H1 (cell line): Measurements from ENCODE around the gene TRIP13. TPM values are rescaled to one million over a fixed set of nuclear protein-coding genes. Genes with fewer than 3 reads are reported as not detected.
A peak's percentile ranks its signal among the peaks of the same experiment; 100 is the strongest.

Source experiments
- CTCF ChIA-PET: fragments of 300-600 bp; sonication (Branson Sonifier 250); formaldehyde crosslinking; loops from one replicate; lab custom pipeline; 2021; ENCODE audit not compliant: partially characterized antibody; lab: Charles Lee
- POLR2A ChIA-PET: fragments of 300-600 bp; sonication (Branson Sonifier 250); formaldehyde crosslinking; loops from one replicate; lab custom pipeline; 2021; ENCODE audit warnings: inconsistent platforms; ENCODE audit not compliant: partially characterized antibody; lab: Charles Lee
- DNase-seq, 2 experiments: peaks; one replicate each; pipeline versions ENCODE4 v3.0.0 to v3.0.0-alpha.2; 2010 to 2022; ENCODE audit warnings: low spot score in 2 of 2, low read depth in 1 of 2, mixed read lengths in 1 of 2
- FAIRE-seq: peaks from 2 replicates; lab custom pipeline; 2011; peaks lifted over from hg19 to GRCh38; lab: Jason Lieb, UNC
- H2AFZ ChIP-seq: 2 replicates; pipeline ENCODE4 v1.8.1; 2012; ENCODE audit warnings: low read length, inconsistent platforms
- H2AK5ac ChIP-seq: 2 replicates; pipeline ENCODE4 v1.6.1; 2013; ENCODE audit warnings: low read depth, low read length
- H2BK120ac ChIP-seq: replicated peaks from 2 replicates; pipeline ENCODE3; 2013; ENCODE audit warnings: low read depth, low read length, inconsistent platforms
- H2BK12ac ChIP-seq: 2 replicates; pipeline ENCODE4 v1.6.1; 2013; ENCODE audit warnings: low read depth, low read length
- H2BK15ac ChIP-seq: 2 replicates; pipeline ENCODE4 v1.6.1; 2013; ENCODE audit warnings: low read length
- H2BK20ac ChIP-seq: 2 replicates; pipeline ENCODE4 v1.6.1; 2013; ENCODE audit warnings: low read length
- H2BK5ac ChIP-seq: 2 replicates; pipeline ENCODE4 v1.6.1; 2013; ENCODE audit warnings: low read depth, low read length
- H3K14ac ChIP-seq: 2 replicates; pipeline ENCODE4 v1.6.1; 2013; ENCODE audit warnings: inconsistent platforms; ENCODE audit not compliant: insufficient read length
- H3K18ac ChIP-seq: 2 replicates; pipeline ENCODE4 v1.6.1; 2013; ENCODE audit warnings: low read length; ENCODE audit errors: extremely low read depth
- H3K23ac ChIP-seq: 2 replicates; pipeline ENCODE4 v1.6.1; 2013; ENCODE audit warnings: inconsistent platforms; ENCODE audit not compliant: insufficient read length
- H3K23me2 ChIP-seq: 2 replicates; pipeline ENCODE4 v1.6.1; 2013; ENCODE audit warnings: low read depth, low read length
- H3K27ac ChIP-seq: 2 replicates; pipeline ENCODE4 v1.6.1; 2011; ENCODE audit warnings: low read depth, low read length, inconsistent platforms
- H3K27me3 ChIP-seq, 4 experiments: replicated peaks in 1 of 4; 1 replicate in 1 of 4; 2 replicates in 3 of 4; pipeline versions ENCODE4 v1.6.1 to v1.8.1; 2011 to 2013; ENCODE audit warnings: low read length in 3 of 4, mild to moderate bottlenecking in 3 of 4, inconsistent platforms in 2 of 4, mixed read lengths in 2 of 4, moderate library complexity in 1 of 4; ENCODE audit not compliant: control insufficient read depth in 3 of 4, insufficient read depth in 3 of 4; ENCODE audit errors: extremely low read depth in 1 of 4
- H3K36me3 ChIP-seq, 4 experiments: 2 replicates each; pipeline versions ENCODE4 v1.6.1 to v1.8.1; 2011 to 2013; ENCODE audit warnings: mild to moderate bottlenecking in 4 of 4, low read length in 3 of 4, moderate library complexity in 2 of 4, control low read depth in 1 of 4, inconsistent platforms in 1 of 4; ENCODE audit not compliant: insufficient read depth in 4 of 4, control insufficient read depth in 2 of 4
- H3K4ac ChIP-seq: replicated peaks from 2 replicates; pipeline ENCODE3; 2013; ENCODE audit warnings: low read length, low read depth, mixed read lengths, inconsistent platforms; ENCODE audit not compliant: insufficient read length
- H3K4me1 ChIP-seq, 4 experiments: replicated peaks in 1 of 4; 1 replicate in 1 of 4; 2 replicates in 3 of 4; pipeline versions ENCODE4 v1.6.1 to v1.8.1; 2011 to 2013; ENCODE audit warnings: low read length in 3 of 4, inconsistent platforms in 2 of 4, mixed read lengths in 1 of 4; ENCODE audit not compliant: insufficient read depth in 4 of 4, control insufficient read depth in 3 of 4
- H3K4me2 ChIP-seq, 2 experiments: 2 replicates each; pipeline versions ENCODE4 v1.6.1 to v1.8.1; 2011 to 2013; ENCODE audit warnings: low read depth in 2 of 2, low read length in 2 of 2, control low read depth in 1 of 2, inconsistent platforms in 1 of 2, mild to moderate bottlenecking in 1 of 2; ENCODE audit not compliant: insufficient read depth in 1 of 2
- H3K4me3 ChIP-seq, 4 experiments: fragments of 200-600, 300-600 bp in 1 of 4; sonication (generic), shearing (Covaris generic), sonication (Bioruptor Twin) in 1 of 4; 2 replicates each; pipeline versions ENCODE4 v1.5.1 to v1.8.1; 2011 to 2016; ENCODE audit warnings: low read length in 4 of 4, low read depth in 3 of 4, control low read depth in 2 of 4, inconsistent platforms in 2 of 4, mild to moderate bottlenecking in 2 of 4, mixed read lengths in 1 of 4, moderate library complexity in 1 of 4; ENCODE audit not compliant: insufficient read depth in 2 of 4; ENCODE audit errors: extremely low read depth in 1 of 4
- H3K56ac ChIP-seq: replicated peaks from 2 replicates; pipeline ENCODE3; 2013; ENCODE audit warnings: low read depth, mild to moderate bottlenecking, mixed read lengths, low read length, inconsistent platforms; ENCODE audit not compliant: insufficient read length
- H3K79me1 ChIP-seq: 2 replicates; pipeline ENCODE4 v1.6.1; 2013; ENCODE audit warnings: low read depth, low read length, control low read depth
- H3K79me2 ChIP-seq, 2 experiments: 2 replicates each; pipeline versions ENCODE4 v1.6.1 to v1.8.1; 2012 to 2013; ENCODE audit warnings: low read length in 2 of 2, mild to moderate bottlenecking in 2 of 2, inconsistent platforms in 1 of 2; ENCODE audit not compliant: insufficient read depth in 2 of 2, control insufficient read depth in 1 of 2
- H3K9ac ChIP-seq, 4 experiments: replicated peaks in 1 of 4; 1 replicate in 1 of 4; 2 replicates in 3 of 4; pipeline versions ENCODE4 v1.6.1 to v1.8.1; 2011 to 2013; ENCODE audit warnings: low read depth in 3 of 4, low read length in 3 of 4, control low read depth in 2 of 4, mild to moderate bottlenecking in 2 of 4, moderate library complexity in 2 of 4, inconsistent platforms in 1 of 4; ENCODE audit errors: extremely low read depth in 1 of 4
- H3K9me3 ChIP-seq, 2 experiments: 2 replicates each; pipeline versions ENCODE4 v1.6.1 to v1.8.1; 2012 to 2013; ENCODE audit warnings: mild to moderate bottlenecking in 2 of 2, moderate library complexity in 2 of 2, control low read depth in 1 of 2, inconsistent platforms in 1 of 2, low read depth in 1 of 2, low read length in 1 of 2, mixed read lengths in 1 of 2; ENCODE audit not compliant: insufficient read depth in 2 of 2
- H4K20me1 ChIP-seq, 2 experiments: replicated peaks in 1 of 2; 2 replicates each; pipeline versions ENCODE3 to v1.8.1; 2011 to 2013; ENCODE audit warnings: inconsistent platforms in 2 of 2, low read length in 2 of 2, mild to moderate bottlenecking in 1 of 2; ENCODE audit not compliant: insufficient read depth in 2 of 2, control insufficient read depth in 1 of 2
- H4K5ac ChIP-seq: 2 replicates; pipeline ENCODE4 v1.6.1; 2013; ENCODE audit warnings: low read length, low read depth, mixed read lengths, inconsistent platforms; ENCODE audit not compliant: insufficient read length
- H4K8ac ChIP-seq: 2 replicates; pipeline ENCODE4 v1.8.0; 2013; ENCODE audit warnings: mild to moderate bottlenecking, moderate library complexity, low read length, inconsistent platforms; ENCODE audit not compliant: insufficient read depth; ENCODE audit errors: extremely low read depth
- H4K91ac ChIP-seq: replicated peaks from 2 replicates; pipeline ENCODE3; 2013; ENCODE audit warnings: low read length, mixed read lengths, inconsistent platforms; ENCODE audit not compliant: insufficient read length
- BCL11A ChIP-seq, 2 experiments: IDR thresholded peaks; one replicate each; pipeline ENCODE4 v1.6.1; 2011; ENCODE audit warnings: low read depth in 2 of 2, low read length in 2 of 2, mild to moderate bottlenecking in 2 of 2
- CREB1 ChIP-seq: IDR thresholded peaks from 2 replicates; pipeline ENCODE4 v1.6.1; 2012; ENCODE audit warnings: inconsistent platforms
- GTF2F1 ChIP-seq: IDR thresholded peaks from 2 replicates; pipeline ENCODE4 v1.6.1; 2012; ENCODE audit warnings: low read depth, low read length, improper control_type of control experiment, borderline replicate concordance
- NANOG ChIP-seq: IDR thresholded peaks from 2 replicates; pipeline ENCODE4 v1.6.1; 2011; ENCODE audit warnings: low read length, low read depth, mild to moderate bottlenecking, inconsistent platforms; ENCODE audit not compliant: insufficient read depth, poor library complexity, severe bottlenecking
- NRF1 ChIP-seq: IDR thresholded peaks from 2 replicates; pipeline ENCODE4 v1.6.1; 2011; ENCODE audit warnings: mild to moderate bottlenecking, low read depth, low read length, improper control_type of control experiment
- POU5F1 ChIP-seq: IDR thresholded peaks from 2 replicates; pipeline ENCODE4 v1.6.1; 2011; ENCODE audit warnings: low read depth, mild to moderate bottlenecking, low read length, moderate library complexity
- SIX5 ChIP-seq: IDR thresholded peaks from 2 replicates; pipeline ENCODE4 v1.6.1; 2011; ENCODE audit warnings: mild to moderate bottlenecking, low read depth, low read length
- WGBS, 2 experiments: shearing (Covaris generic) in 1 of 2; methylation state at CpG; one replicate each; pipeline versions ENCODE4 v1.1.6 to v1.1.7; 2013 to 2015; ENCODE audit warnings: low lambda C conversion rate in 2 of 2, mixed read lengths in 2 of 2, inconsistent platforms in 1 of 2, low coverage in 1 of 2, missing lambda C conversion rate in 1 of 2; ENCODE audit not compliant: insufficient replicate concordance in 2 of 2, insufficient coverage in 1 of 2, insufficient read length in 1 of 2; ENCODE audit errors: extremely low coverage in 1 of 2, missing lambda C conversion rate in 1 of 2; 5-methylcytosine and 5-hydroxymethylcytosine counted together
- polyA plus RNA-seq, 7 experiments: library from polyadenylated mRNA; depleted of rRNA in 3 of 7; stranded (reverse) in 5 of 7; unstranded in 2 of 7; fragments of >200 nt in 5 of 7; fragments of 200-250 nt in 2 of 7; gene quantifications; 1 replicate in 5 of 7; 2 replicates in 1 of 7; 4 replicates in 1 of 7; pipeline versions ENCODE4 v1.2.1 to v1.2.3, GENCODE V29; 2011 to 2013; ENCODE audit warnings: missing spikeins in 2 of 7, mixed read lengths in 2 of 7
- total RNA-seq: library from RNA; stranded (reverse); fragmentation: NEBNext Ultra II Directional; extraction: Animal tissue kit (Norgen Biotek cat#: 25700); gene quantifications from 2 replicates; pipeline ENCODE4 v1.2.1, GENCODE V29; 2021
- TF ChIP-seq, protein P1 (sequence below): IDR thresholded peaks from 2 replicates; pipeline ENCODE4 v1.6.1; 2012; ENCODE audit warnings: inconsistent platforms

Gene TRIP13
- total and polyA plus RNA-seq, 2 of the 8 experiments (the other 6 are each of a cell fraction or from before 2014, with no cell fraction given), result 20.0 to 39.2 TPM

DNA sequence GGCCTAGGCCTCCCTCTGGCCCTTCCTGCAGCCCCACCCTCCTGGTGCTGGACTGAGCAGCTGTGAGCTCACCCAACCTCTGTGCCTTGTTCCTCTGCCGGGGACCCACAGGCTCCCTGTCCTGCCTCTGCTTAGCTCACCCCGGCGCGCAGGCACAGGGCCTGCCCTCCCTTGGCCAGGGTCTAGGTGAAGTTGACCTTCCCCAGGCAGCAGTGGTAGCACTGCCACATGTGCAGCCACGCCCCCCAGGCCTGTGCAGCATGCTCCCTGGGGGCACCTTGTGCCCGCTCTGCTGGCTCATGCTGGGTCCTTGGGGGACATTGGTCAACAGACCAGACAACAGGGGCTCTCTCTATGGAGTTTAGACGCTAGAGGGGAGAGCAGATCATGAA lies 18.1 kb downstream of the TRIP13 start:
- Histone ChIP-seq H3K4me1 (no peaks in the 10 kb centered on the region), H3K23me2 (no peaks in the 10 kb centered on the region), H3K23ac (no peak overlapping the region), H3K4ac (no peak overlapping the region), H3K27me3 (no peaks in the 10 kb centered on the region), H4K5ac (no peak overlapping the region), H2BK15ac (no peak overlapping the region), H2BK5ac (no peak overlapping the region), H2BK20ac (no peak overlapping the region), H2AFZ (no peak overlapping the region), H3K18ac (no peak overlapping the region), H3K14ac (no peak overlapping the region), H3K27ac (no peak overlapping the region), H2AK5ac (no peak overlapping the region), H3K36me3 (peaks cover 33 to 70% (median 62%) of the 10 kb centered on the region in 4 experiments), H3K56ac (no peak overlapping the region), H3K79me1 (peaks cover 2% of the 10 kb centered on the region; the same call in 1 of the 2 replicates), H4K8ac (peak overlapping the region; percentile 42; the same call in 1 of the 2 replicates), H3K9ac (no peak overlapping the region), H3K4me3 (no peak overlapping the region), H3K79me2 (no peaks in the 10 kb centered on the region), H4K20me1 (peaks cover 7 to 15% of the 10 kb centered on the region in 2 experiments), H4K91ac (no peak overlapping the region), H3K9me3 (no peaks in the 10 kb centered on the region), H3K4me2 (no peak overlapping the region), H2BK120ac (no peak overlapping the region), H2BK12ac (no peak overlapping the region)
- POLR2A ChIA-PET, result no interaction called here
- no peak for DNase-seq
- 90% methylated on average over 7 of the region's 7 CpGs; no CpG with 5 or more reads in 1 of the 2 experiments for WGBS, 2 experiments
- FAIRE-seq, result no peak
- CTCF ChIA-PET, result interaction anchor here (0.5 kb wide), 1 partner anchor 14 kb away, joined by 4 read pairs; no protein-coding TSS in a partner anchor
- no peak for TF ChIP-seq CREB1
- TF ChIP-seq SIX5, result no peak
- no peak for TF ChIP-seq GTF2F1
- no peak for TF ChIP-seq BCL11A (IDR thresholded peaks at IDR 0.05; ENCODE audit: low read depth in 2 of 2, low read length in 2 of 2)
- TF ChIP-seq, protein P1, sequence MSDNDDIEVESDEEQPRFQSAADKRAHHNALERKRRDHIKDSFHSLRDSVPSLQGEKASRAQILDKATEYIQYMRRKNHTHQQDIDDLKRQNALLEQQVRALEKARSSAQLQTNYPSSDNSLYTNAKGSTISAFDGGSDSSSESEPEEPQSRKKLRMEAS, result no peak
- TF ChIP-seq NRF1, result no peak
- TF ChIP-seq POU5F1, result no peak
- TF ChIP-seq NANOG, result no peak
